Measurements from ENCODE around the gene SELENOO. TPM values are rescaled to one million over a fixed set of nuclear protein-coding genes. Genes with fewer than 3 reads are reported as not detected.

SELENOO gene
- total RNA-seq, 1 experiment from 2014 or later = 32.8 TPM

GRCh38 chr22:50198624-50199017 lies 2.2 kb upstream of the SELENOO start:
- TF ChIP-seq EZH2phosphoT487 (IDR thresholded peaks at IDR 0.05; ENCODE audit: borderline replicate concordance, low read length) (no peak), CTCF (conservative IDR thresholded peaks at IDR 0.05; ENCODE audit: low read depth, low read length) (no peak), EZH2 (IDR thresholded peaks at IDR 0.05; ENCODE audit: low read length, unreplicated experiment) (no peak)
- BruUV-seq (replicated peaks) = no TSS peak
- intact Hi-C loops (cut with micrococcal nuclease) = no loop called here
- H3F3A ChIP-seq (ENCODE audit: low read length, unreplicated experiment) = no peaks in the 10 kb centered on the region
- H3K4me2 ChIP-seq (ENCODE audit: low read length) = no peak overlapping the region
- no peaks in the 10 kb centered on the region; the same call in 1 of the 2 replicates for H3K36me3 ChIP-seq (ENCODE audit: low read depth, low read length)
- H3K9me2 ChIP-seq (replicated peaks; ENCODE audit: low read length) = no peaks in the 10 kb centered on the region
- no peak for ATAC-seq
- no peak for DNase-seq
- H3K9me3 ChIP-seq (ENCODE audit: low read length) = no peaks in the 10 kb centered on the region
- peaks cover 23% of the 10 kb centered on the region for H3K79me2 ChIP-seq (ENCODE audit: low read length)
- H4K20me1 ChIP-seq (ENCODE audit: low read length) = no peaks in the 10 kb centered on the region
- ChIA-PET CTCF (no interaction called here), POLR2A (ENCODE audit: unreplicated experiment) (no interaction called here)
- no peak overlapping the region for H2AFZ ChIP-seq (ENCODE audit: low read length)
- peaks cover 3% of the 10 kb centered on the region for H3K4me1 ChIP-seq (ENCODE audit: insufficient read depth, low read length)
- no peak overlapping the region for H3K4me3 ChIP-seq (ENCODE audit: low read length)
- H3K9ac ChIP-seq (ENCODE audit: low read length) = no peak overlapping the region
- no peaks in the 10 kb centered on the region for H3K27me3 ChIP-seq (ENCODE audit: low read length)
- no peak overlapping the region for H3K27ac ChIP-seq (ENCODE audit: low read length)

- Histone ChIP-seq H3K9me2 (replicated peaks; ENCODE audit: low read length) (no peaks in the 10 kb centered on the region), H3K4me1 (ENCODE audit: insufficient read depth, low read length) (peaks cover 3% of the 10 kb centered on the region), H3K4me3 (ENCODE audit: low read length) (no peak overlapping the region), H3K9ac (ENCODE audit: low read length) (no peak overlapping the region), H3K9me3 (ENCODE audit: low read length) (no peaks in the 10 kb centered on the region), H3F3A (ENCODE audit: low read length, unreplicated experiment) (no peaks in the 10 kb centered on the region), H3K4me2 (ENCODE audit: low read length) (peak overlapping the region; percentile 87), H3K27me3 (ENCODE audit: low read length) (no peaks in the 10 kb centered on the region), H3K79me2 (ENCODE audit: low read length) (peaks cover 25% of the 10 kb centered on the region), H4K20me1 (ENCODE audit: low read length) (no peaks in the 10 kb centered on the region), H3K36me3 (ENCODE audit: low read depth, low read length) (no peaks in the 10 kb centered on the region; the same call in 1 of the 2 replicates), H3K27ac (ENCODE audit: low read length) (no peak overlapping the region), H2AFZ (ENCODE audit: low read length) (no peak overlapping the region)
- POLR2A ChIA-PET (ENCODE audit: unreplicated experiment) = no interaction called here
- CTCF ChIA-PET = interaction anchor here (0.7 kb wide), 1 partner anchor 298 kb away, joined by 4 read pairs; no protein-coding TSS in a partner anchor
- intact Hi-C loops (cut with micrococcal nuclease) = no loop called here
- ATAC-seq = no peak
- no peak for DNase-seq
- no peak for TF ChIP-seq EZH2phosphoT487 (IDR thresholded peaks at IDR 0.05; ENCODE audit: borderline replicate concordance, low read length)
- BruUV-seq (replicated peaks) = TSS peak; percentile 54
Observed at GRCh38 chr22:50199251-50199721, 1.5 kb upstream of the SELENOO start.

- intact Hi-C loops (cut with micrococcal nuclease) = no loop called here
- DNase-seq (no peak), ATAC-seq (peak; percentile 43)
- Histone ChIP-seq H2AFZ (ENCODE audit: low read length) (peak overlapping the region; percentile 67; the same call in 1 of the 2 replicates), H3K4me2 (ENCODE audit: low read length) (peak overlapping the region; percentile 87), H3K36me3 (ENCODE audit: low read depth, low read length) (no peaks in the 10 kb centered on the region), H3K9me2 (replicated peaks; ENCODE audit: low read length) (no peaks in the 10 kb centered on the region), H3K27me3 (ENCODE audit: low read length) (no peaks in the 10 kb centered on the region), H3K4me3 (ENCODE audit: low read length) (peak overlapping the region; percentile 73), H3K9ac (ENCODE audit: low read length) (peak overlapping the region; percentile 73; the same call in 1 of the 2 replicates), H3K9me3 (ENCODE audit: low read length) (no peaks in the 10 kb centered on the region), H3K4me1 (ENCODE audit: insufficient read depth, low read length) (peaks cover 3% of the 10 kb centered on the region), H3K79me2 (ENCODE audit: low read length) (peaks cover 25% of the 10 kb centered on the region), H4K20me1 (ENCODE audit: low read length) (no peaks in the 10 kb centered on the region), H3F3A (ENCODE audit: low read length, unreplicated experiment) (no peaks in the 10 kb centered on the region), H3K27ac (ENCODE audit: low read length) (no peak overlapping the region)
- no TSS peak for BruUV-seq (replicated peaks)
- POLR2A ChIA-PET (ENCODE audit: unreplicated experiment) = no interaction called here
- TF ChIP-seq EZH2phosphoT487 (IDR thresholded peaks at IDR 0.05; ENCODE audit: borderline replicate concordance, low read length) (no peak), EZH2 (IDR thresholded peaks at IDR 0.05; ENCODE audit: low read length, unreplicated experiment) (no peak), CTCF (conservative IDR thresholded peaks at IDR 0.05; ENCODE audit: low read depth, low read length) (no peak)
- CTCF ChIA-PET = no interaction called here
Observed at GRCh38 chr22:50199829-50200460, 866 bp upstream of the SELENOO start.

Measured in PC-3 (cell line).